ENCODE measurements around the gene RASGRP2.

RASGRP2 gene

GRCh38 chr11:64743591-64744543 lies at the start of gene RASGRP2:
TSS of gene RASGRP2 (minus strand) at chr11:64744142. CDS start at chr11:64742866, 1,276 bp downstream.
- DNase-seq (ENCODE audit: low spot score): peak; percentile 58

DNA sequence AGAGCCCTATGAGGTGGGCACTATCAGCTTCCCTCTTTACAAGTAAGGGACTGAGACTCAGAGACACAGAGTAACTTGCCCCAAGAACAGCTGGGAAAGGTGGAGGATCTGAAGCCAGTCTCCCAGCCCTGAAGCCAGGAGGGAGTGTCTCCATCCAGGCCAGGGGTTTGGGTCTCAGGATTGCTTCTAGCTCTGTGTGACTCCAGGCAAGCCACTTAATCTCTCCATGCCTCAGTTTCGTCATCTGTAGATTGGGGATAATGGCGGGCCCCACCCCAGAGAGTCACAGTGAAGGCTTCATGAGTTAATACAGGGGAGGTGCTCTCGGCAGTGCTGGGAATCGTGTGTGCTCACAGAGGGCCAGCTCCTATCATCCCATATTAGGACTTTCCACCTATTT lies 48.5 kb upstream of the RASGRP2 start:
- no peak for DNase-seq (ENCODE audit: low spot score)

- DNase-seq (ENCODE audit: low spot score): no peak
These were observed 47.9 kb upstream of the RASGRP2 start for GRCh38 chr11:64791781-64792291.

- no peak for DNase-seq (ENCODE audit: low spot score)
These were observed 46.5 kb upstream of the RASGRP2 start for GRCh38 chr11:64790205-64791095.

- DNase-seq (ENCODE audit: low spot score): no peak
These were observed 45.6 kb upstream of the RASGRP2 start for GRCh38 chr11:64789331-64790204.

- DNase-seq (ENCODE audit: low spot score): no peak
These were observed 44.6 kb upstream of the RASGRP2 start for GRCh38 chr11:64788321-64789215.

- DNase-seq (ENCODE audit: low spot score): peak; percentile 59
These were observed 43.8 kb upstream of the RASGRP2 start for GRCh38 chr11:64787526-64788320.

DNA sequence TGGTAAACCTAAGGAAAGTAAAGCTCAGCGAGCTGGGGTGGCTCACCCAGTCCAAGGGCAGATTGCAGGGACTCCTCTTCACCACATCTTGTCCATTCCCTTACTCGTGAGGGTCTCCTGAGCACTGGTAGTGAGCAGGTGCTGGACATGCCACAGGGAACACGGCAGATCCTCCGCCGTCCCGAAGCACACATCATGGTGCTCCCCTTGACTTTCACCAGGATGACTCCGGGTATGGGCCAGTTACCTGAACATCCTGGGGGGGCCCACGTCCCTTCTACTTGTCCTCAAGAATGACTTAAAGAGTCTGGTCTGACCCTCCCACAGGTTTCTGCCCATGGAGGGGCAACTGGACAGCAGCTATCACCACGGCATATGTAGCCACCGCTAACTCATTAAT lies 42.4 kb upstream of the RASGRP2 start:
- DNase-seq (ENCODE audit: low spot score): no peak

DNA sequence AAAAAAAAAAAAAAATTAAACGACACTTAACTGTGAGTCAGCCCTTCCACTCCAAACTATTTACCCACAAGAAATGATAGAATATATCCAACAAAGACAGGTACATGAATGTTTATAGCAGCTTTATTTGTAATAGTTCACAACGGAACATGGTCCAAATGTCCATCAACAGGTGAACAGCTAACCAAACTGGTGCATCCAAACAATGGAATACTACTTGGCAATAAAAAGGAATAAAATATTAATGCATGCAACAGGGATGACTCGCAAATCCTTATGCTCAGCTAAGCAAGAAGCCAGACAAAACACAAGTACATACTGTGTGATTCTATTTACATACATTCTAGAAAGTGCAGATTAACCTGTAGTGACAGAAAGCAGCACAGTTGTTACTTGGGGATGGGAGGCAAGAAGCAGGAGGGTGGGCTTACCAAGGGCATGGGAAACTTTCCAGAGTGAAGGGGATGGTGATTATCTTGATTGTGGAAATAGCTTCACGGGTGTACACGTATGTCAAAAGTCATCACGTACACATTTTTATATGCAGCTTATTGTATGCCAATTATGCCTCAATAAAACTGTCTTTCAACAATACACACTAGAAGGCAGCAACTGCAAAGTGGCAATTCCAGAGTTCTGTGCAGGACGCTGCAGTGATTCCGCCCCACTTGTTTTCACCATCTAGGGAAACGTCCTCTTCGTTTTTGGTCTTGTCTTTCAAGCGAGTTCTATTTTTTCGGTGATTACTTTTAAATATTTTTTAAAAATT lies 41.1 kb upstream of the RASGRP2 start:
- no peak for DNase-seq (ENCODE audit: low spot score)

DNA sequence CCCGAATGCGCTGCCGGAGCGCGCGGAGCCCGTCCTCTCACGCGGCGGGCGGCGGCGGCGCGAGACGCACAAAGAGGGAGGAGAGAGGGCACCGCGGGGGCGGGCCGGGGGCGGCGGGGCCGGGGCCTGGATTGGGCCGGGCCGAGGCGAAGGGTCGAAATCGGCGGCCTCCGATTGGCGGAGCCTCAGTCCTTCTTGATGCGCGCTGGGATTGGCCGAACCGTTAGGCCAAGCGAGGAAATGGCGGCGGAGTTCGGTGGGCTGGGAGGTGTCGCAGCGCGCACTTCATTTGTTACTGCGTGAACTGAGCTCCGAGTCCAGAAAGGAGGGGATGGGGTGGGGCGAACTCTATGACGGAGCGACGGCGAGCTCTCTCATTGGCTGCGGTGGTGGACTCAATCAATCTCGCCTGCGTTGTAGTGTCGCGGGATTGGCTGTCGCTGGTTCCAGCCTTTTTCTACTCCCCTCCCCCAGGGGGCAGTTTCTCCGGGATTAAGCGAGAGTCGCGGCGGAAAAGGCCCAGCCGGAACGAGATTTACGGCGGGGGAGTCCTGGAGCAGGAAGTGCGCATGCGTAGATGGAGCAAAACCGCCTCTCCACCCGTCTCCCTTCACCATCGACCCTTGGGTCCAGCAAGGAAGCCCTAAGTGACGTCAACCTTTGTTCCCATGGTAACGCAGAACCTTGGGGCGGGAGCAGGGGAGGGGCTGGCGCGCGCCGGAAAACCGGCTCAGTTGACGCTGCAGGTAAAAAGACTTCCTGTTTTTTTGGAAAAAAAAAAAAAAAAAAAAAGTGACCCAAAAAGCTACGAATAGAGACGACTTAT lies 34.7 kb upstream of the RASGRP2 start, which contains the start of gene SF1:
Gene SF1, minus strand, starts transcription at position 70 of the 826 bp plus-strand sequence. CDS start 150 bp downstream, outside the sequence.
- peak; percentile 100 for DNase-seq (ENCODE audit: low spot score)

DNA sequence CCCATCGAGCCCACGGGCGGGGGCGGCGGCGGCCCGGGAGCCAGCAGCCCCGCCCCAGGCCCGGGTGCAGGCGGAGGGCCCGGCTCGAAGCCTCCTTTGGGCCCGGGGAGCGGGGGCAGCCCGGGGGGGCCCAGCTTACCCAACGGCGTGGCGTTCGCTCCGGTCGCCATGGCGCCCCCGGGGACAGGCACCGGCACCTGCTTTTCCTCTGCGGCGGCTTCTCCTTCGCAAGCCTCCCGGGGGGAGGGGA lies 34.2 kb upstream of the RASGRP2 start:
- DNase-seq (ENCODE audit: low spot score): no peak

- peak; percentile 79 for DNase-seq (ENCODE audit: low spot score)
These were observed 33.7 kb upstream of the RASGRP2 start for GRCh38 chr11:64777449-64778222.

- DNase-seq (ENCODE audit: low spot score): no peak
These were observed 32.9 kb upstream of the RASGRP2 start for GRCh38 chr11:64776875-64777274.

GRCh38 chr11:64776425-64776824 lies 32.5 kb upstream of the RASGRP2 start:
- no peak for DNase-seq (ENCODE audit: low spot score)

GRCh38 chr11:64774144-64774543 lies 30.2 kb upstream of the RASGRP2 start:
- DNase-seq (ENCODE audit: low spot score): no peak

DNA sequence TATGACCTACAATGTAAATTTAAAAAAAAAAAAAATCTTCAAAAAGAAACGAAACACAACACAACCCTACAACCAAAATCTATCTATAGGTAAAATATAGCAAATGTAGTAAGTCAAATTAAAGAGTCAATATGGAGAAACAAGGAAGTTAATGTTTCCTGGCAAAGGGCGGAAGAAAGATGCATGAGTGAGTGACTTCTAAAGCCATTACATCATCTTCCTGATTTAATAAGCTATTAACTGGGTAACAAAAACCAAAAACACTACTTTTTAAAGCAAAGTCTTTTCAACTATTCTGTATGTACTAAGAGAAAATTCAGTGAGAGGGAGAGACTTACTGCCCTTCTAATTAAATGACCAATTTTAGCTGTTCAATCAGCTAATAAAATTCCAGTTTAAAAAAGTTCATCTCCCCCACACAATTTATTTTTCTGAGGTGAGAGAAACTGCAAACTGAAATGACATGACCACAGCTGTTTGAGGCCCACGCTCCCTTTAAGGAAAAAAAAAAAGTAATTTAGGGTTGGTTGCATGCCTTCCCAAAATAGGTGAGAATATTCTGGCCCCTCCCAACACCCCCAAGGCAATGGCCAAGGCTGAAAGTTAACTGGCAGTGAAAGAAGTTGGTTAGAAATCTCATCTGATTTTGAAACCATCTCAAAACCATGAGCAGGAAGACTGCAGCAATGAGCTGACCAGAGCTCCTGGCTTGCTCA lies 28.5 kb upstream of the RASGRP2 start:
- no peak for DNase-seq (ENCODE audit: low spot score)

GRCh38 chr11:64771861-64772260 lies 27.9 kb upstream of the RASGRP2 start:
- DNase-seq (ENCODE audit: low spot score): no peak
